NCI-H2196 (cell line): ENCODE measurements around the gene SPHK2.
A peak's percentile ranks its signal among the peaks of the same experiment; 100 is the strongest.
"Not testable (repeated sequence)": the region's sequence is repeated elsewhere in the genome, so short reads cannot be mapped to it uniquely, and the experiment has no call there.

ENCODE experiments used
- DNase-seq: peaks from one replicate; lab custom pipeline; 2025; ENCODE audit not compliant: unreplicated experiment; lab: John Stamatoyannopoulos, UW

SPHK2 gene

GRCh38 chr19:48656840-48657474, 37.7 kb downstream of the SPHK2 start:
- no peak for DNase-seq

DNA sequence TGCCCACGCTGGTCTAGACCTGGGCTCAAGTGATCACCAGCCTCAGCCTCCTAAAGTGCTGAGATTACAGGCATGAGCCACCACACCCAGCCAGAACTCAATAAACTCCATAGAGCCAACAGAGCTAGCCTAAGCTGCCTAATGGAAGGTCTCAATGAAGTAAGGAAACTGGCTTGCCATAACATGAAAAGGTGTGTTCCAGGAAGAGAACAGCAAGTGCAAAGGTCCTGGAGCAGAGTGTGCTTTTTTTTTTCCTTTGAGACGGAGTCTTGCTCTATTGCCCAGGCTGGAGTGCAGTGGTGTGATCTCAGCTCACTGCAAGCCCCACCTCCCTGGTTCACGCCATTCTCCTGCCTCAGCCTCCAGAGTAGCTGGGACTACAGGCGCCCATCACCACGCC, 38.5 kb downstream of the SPHK2 start:
- DNase-seq: not testable (repeated sequence)

- DNase-seq: no peak
Measured at GRCh38 chr19:48658483-48658882, 39.2 kb downstream of the SPHK2 start.

DNA sequence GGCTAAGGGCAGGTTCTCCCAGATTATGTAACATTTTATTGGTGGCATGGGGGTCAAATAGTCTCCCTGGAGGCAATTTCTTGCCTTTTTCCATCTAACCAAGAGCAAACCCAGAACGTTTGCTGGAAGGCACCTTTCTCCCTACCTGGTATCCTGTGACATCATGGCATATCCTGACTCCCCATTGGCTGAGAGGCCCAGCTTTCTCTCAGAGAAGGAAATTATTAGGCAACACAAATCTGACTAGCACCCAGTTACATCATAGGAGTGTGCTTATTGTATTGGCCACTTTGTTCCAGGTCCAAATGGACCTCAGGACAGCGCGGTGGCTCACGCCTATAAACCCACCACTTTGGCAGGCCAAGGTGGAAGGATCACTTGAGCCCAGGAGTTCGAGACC, 40.5 kb downstream of the SPHK2 start:
- peak; percentile 67 for DNase-seq

GRCh38 chr19:48660852-48661710, 41.8 kb downstream of the SPHK2 start:
- peak; percentile 99 for DNase-seq

- DNase-seq: no peak
Measured at GRCh38 chr19:48661711-48662090, 42.4 kb downstream of the SPHK2 start.

DNA sequence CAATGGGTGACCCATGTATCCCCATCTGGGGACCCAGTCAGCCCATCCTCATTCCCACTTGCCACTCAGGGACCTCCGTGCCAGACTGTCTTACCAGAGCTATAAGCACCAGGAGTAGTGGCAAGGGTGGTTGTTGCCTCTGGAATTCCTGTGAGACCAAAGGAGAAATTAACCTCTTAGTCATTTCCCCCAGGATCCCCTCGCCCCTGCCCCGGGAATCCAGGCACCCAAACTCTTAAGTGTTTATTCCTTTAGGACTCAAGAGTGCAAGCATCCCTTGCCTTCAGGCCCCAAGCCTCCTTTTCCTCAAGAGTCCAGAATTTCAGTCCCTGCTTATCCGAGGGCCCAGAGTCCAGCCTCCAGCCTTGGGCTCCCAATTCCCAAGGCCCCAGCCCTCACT, 44.4 kb downstream of the SPHK2 start:
- DNase-seq: no peak

DNA sequence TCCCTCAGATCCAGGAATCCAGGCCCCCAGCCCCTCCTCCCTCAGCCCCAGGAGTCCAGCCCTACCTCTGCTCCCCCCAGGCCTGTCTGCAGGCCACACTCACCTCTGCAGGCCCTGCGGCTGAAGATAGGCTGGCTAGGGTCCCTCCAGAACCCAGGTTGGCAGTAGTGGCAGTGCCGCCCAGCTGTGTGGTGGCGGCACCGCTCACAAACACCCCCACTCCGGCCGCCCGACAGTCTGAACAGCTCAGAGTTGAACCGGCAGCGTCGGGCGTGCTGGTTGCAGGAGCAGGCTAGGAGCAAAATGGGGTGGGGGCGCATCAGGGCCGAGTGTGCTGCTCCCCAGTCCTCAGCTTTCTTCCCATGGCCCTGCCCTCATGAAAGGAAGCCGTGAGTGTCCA, 45.2 kb downstream of the SPHK2 start:
- DNase-seq: no peak

DNA sequence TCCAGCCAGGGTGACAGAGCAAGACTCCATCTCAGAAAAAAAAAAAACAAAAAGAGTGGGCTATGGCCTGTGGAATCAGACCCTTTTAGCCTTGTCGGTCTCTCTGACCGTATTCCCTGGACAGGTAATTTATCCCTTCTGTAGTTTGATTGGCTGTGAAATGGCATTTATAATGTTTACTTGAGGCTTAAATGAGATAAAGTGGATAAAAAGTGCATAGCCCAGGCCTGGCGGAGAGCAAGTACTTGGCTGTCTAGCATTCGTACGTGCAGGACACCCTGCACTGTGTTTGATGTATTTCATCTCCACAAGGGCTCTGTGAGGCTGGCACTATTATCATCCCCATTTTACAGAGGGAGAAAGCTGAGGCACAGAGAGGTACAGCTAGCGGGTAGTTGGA, 46.5 kb downstream of the SPHK2 start:
- no peak for DNase-seq

DNA sequence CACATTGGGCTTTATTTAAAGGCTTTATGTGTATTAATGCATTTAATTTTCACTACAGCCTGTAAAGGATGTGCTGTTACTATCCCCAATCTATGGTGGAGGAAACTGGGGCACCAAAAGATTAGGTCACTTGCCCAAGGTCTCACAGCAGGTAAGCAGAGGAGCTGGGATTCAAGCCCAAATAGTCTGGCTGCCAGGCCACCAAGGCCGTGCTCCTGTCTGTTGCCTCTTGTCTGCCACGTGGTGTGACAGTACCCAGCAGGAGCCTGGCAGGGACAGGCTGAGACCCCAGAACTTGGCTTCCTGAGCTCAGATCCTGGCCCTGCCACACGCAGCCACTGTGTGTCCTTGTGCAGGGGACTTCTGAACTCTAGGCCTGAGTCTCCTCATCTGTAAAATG, 49.0 kb downstream of the SPHK2 start:
- no peak for DNase-seq

DNA sequence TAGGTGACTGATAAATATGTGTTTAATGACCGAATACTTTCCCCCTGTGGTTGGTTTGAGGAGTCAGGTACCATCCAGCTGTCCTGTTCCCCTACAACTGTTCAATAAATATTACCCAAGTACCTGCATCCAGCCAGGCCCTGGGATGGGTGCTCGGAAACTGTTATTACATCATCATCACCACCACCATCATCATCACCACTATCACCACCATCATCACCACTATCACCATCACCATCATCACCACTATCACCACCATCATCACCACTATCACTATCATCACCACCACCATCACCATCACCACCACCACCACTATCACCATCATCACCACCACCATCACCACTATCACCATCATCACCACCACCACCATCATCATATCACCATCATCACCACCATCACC, 49.5 kb downstream of the SPHK2 start:
- no peak for DNase-seq

GRCh38 chr19:48669903-48670668, 50.8 kb downstream of the SPHK2 start:
- no peak for DNase-seq

DNA sequence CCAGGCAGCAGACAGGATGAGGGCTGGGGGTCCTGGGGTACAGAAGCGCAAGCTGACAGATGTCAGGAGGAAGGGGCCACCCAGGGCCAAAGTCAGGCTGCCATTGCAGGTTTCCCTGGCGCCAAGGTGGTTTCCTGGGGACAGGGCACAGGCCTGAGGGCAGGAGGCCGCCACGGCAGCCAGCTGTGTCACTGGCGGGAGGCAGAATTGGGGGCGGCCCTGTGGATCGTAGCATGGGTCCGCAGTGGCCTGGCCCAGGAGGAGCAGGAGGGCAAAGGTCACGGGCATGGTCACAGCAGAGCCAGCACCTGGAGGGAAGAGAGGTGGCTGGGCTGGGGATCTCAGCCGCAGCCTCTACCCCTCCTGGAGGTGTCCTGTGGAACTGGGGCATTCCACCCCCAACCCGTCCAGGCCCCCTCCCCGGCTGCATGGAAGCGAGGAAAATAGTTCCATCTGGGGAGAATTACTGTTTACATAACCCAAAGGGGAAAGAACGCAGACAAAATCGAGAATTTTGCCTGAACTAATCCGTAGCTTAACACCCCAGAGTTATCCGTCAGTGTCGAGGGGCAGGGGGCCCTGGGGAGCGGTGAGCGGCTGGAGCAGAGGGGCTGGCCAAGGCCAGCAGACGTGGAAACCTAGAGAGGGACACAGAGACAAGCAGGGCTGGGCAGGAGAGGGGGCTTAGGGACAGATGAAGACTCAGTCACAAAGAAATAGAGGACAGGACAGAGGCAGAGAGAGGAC, 51.6 kb downstream of the SPHK2 start:
- DNase-seq: no peak

DNA sequence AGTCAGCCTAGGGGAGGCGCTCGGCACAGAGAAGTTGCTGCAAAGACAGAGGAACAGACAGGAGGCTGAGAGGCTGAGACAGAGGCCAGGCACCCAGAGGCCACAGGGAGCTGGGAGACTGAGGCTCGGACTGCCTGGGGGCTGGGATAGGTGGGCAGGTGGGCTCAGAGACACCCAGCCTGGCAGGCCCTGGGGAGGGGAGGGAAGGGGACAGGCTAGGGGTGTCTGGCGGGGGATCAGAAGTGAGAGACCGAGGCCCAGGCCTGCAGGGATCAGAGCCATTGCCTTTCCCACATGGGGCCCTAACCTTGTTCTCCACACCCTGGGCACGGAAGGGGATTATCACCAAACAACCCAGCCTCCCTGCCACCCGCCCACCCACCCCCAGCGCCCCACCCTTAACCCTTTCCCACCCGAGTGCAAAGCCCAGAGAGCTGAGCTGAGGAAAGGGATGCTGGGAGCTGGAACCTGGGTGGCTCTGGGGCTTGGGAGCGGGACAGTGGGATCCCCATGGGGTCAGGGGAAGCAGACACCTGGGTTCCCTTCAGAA, 52.2 kb downstream of the SPHK2 start:
- DNase-seq: no peak

- no peak for DNase-seq
Measured at GRCh38 chr19:48672994-48673393, 53.7 kb downstream of the SPHK2 start, which contains the start of gene NTN5. TSS of gene NTN5 (minus strand) at chr19:48673017. CDS start at chr19:48670986, 2,031 bp downstream.

DNA sequence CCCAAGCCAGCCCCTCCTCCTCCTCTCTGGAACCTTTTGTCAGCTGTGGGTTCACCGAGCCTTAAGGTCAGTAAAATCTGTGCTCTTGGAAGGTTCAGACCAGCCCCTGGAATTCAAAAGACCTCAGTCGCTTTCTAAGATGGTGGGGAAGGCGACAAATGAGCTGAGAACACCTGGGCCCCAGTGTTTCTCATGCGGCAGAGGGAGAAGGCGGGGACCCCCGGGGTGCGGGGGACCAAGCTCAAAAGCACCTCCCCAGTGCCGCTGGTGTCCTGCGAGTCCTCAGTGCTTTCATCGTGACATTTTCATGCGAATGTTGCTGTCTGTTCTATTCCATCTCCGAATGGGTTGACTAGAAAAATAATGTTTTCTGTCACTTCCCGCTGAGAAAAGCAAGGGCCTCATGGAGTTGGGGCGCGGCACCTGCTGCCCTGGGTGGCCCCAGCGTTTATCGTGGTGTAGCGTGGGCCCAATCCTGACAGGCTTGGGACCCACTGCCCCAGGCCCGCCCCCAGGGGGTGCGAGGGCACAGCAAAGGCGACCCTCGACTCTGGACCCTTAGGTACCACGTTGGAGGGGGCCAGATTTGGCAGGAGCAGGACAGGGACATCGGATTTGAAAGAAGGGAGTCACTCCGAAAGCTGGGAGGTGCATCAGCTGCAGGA, 54.3 kb downstream of the SPHK2 start:
- no peak for DNase-seq

- no peak for DNase-seq
Measured at GRCh38 chr19:48674216-48674809, 55.0 kb downstream of the SPHK2 start.

DNA sequence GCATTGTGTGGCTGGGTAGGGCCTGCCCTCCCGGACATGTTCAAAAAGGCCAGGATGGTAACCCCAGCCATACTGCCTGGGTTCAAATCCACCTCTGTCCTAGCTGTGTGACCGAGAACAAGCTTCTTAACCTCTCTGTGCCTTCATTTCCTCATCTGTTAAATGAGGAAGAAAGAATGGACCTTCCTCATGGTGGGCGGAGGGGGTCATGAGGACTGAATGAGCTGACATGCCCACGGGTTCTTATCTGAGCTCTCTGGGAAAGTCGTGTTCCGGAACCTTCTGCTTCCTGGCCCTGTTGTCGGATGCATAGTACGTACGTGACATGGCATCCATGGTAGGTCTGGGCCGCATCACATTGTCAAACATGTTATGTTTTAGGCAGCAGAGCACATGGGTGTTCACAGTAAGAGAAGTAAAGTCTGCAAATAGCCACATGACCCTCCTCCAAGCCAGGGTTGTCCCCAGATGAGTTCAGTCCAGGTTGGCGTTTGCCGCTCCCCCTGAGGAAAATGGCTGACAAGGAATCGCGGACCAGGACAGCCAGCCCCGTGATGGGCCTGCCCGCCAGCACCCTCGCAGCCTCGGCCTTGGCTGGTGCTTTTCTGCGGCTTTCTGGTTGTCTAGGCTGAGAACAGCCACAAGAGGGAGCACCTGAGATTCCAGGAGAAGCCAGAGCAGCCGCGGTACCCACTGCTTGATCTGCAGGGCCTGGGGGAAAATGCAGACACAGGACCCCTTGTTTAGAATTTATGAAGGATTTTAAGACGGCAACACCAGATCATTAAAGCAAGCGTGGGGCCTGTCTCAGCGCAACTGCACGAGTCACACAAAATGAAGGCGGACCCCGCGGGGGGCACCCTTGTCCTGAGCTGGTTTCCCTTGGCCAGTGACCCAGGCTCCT, 55.9 kb downstream of the SPHK2 start:
- peak; percentile 86 for DNase-seq

DNA sequence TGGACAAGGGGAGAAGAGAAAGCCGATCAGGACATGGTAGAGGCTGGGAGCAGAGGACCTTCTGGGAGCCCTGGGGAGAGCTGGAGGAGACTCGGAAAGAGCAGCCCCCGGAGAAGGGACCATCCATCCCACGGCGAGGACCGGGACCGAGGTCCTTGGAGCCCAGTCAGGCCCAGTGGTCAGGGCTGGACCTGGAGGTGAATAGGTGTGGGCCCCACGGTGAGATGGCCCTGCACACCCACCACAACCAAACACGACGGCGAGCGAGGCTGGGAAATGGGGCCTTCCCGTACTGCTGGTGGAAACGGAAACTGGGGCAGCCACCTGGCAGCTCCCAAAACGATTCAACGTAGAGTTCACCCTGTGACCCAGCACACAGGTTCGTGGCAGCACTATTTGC, 57.2 kb downstream of the SPHK2 start:
- DNase-seq: no peak
